ENCODE data around the gene CC2D1B.

GRCh38 chr1:52355847-52356505 lies 10.0 kb downstream of the CC2D1B start:
- TF ChIP-seq POLR2AphosphoS5 (IDR thresholded peaks at IDR 0.05) (no peak), CTCF (IDR thresholded peaks at IDR 0.05) (no peak), POLR2A (IDR thresholded peaks at IDR 0.05) (no peak), EP300 (IDR thresholded peaks at IDR 0.05; ENCODE audit: low read depth) (no peak)
